HG03064 (cell line): Measurements from ENCODE around the gene FNDC11.
"Not testable (repeated sequence)": the region's sequence is repeated elsewhere in the genome, so short reads cannot be mapped to it uniquely, and the experiment has no call there.

Experiments
- ATAC-seq: cut with Tn5 transposase; IDR thresholded peaks from one replicate; pipeline ENCODE4 v1.9.1; 2021; ENCODE audit warnings: low read depth; ENCODE audit not compliant: unreplicated experiment

The FNDC11 gene

GRCh38 chr20:63552481-63553249 is 1.3 kb upstream of the FNDC11 start:
- ATAC-seq, result no peak

DNA sequence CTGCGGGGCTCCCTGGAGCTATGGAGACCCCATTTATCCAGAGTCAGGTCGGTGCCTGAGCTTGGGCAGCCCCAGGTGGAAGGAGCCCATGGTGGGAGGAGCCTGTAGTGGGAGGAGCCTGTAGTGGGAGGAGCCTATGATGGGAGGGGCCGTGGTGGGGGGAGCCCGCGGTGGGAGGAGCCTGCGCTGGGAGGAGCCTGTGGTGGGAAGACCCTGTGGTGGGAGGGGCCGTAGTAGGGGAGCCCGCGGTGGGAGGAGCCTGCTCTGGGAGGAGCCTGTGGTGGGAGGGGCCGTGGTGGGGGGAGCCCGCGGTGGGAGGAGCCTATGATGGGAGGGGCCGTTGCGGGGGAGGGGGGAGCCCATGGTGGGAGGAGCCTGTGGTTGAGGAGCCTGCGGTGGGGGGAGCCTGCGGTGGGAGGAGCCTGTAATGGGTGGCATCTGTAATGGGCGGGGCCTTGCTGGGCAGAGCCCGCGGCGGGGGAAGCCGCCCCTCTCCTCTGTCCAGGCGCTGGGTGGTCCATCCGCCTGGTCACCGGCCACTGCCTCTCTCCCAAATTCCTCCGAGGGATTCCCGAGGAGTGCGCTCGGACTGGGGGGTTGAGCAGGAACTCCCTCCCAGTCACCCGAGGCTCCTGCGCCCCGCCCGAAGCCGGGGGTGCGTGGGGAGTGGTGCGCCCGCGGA is 567 bp upstream of the FNDC11 start:
- ATAC-seq, result no peak

GRCh38 chr20:63554361-63555278 is 661 bp downstream of the FNDC11 start:
- no peak for ATAC-seq

DNA sequence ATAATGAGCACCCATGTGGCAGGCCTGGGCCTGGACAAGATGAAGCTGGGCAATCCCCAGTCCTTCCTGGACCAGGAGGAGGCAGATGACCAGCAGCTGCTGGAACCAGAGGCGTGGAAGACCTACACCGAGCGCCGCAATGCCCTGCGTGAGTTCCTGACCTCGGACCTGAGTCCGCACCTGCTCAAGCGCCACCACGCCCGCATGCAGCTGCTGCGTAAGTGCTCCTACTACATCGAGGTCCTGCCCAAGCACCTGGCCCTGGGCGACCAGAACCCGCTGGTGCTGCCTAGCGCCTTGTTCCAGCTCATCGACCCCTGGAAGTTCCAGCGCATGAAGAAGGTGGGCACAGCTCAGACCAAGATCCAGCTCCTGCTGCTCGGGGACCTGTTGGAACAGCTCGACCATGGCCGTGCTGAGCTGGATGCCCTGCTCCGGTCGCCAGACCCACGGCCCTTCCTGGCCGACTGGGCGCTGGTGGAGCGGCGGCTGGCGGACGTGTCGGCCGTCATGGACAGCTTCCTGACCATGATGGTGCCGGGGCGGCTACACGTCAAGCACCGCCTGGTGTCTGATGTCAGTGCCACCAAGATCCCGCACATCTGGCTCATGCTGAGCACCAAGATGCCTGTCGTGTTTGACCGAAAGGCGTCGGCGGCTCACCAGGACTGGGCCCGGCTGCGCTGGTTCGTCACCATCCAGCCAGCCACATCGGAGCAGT is 1.9 kb downstream of the FNDC11 start:
- no peak for ATAC-seq

- ATAC-seq, result no peak
These were observed 3.0 kb downstream of the FNDC11 start for GRCh38 chr20:63556873-63557478.

DNA sequence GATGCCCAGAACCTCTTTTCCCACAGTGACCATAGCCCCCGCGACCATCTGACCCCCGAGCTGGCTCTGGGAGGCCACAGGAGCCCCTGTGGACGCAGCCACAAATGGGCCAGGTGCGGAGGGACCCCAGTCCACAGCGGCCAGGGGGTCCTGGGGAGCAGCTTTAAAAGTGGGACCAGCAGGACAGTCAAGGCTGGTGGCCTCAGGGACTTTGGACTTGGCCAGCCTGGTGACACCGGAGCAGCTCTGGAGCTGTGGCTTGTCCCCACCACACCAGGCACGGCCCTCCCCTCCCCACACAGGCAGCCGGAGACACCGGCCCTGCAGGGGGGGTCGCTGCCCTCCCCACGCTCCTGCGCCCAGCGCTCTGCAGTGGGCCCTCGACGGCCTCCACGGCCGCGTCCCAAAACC is 3.5 kb downstream of the FNDC11 start:
- ATAC-seq, result no peak

DNA sequence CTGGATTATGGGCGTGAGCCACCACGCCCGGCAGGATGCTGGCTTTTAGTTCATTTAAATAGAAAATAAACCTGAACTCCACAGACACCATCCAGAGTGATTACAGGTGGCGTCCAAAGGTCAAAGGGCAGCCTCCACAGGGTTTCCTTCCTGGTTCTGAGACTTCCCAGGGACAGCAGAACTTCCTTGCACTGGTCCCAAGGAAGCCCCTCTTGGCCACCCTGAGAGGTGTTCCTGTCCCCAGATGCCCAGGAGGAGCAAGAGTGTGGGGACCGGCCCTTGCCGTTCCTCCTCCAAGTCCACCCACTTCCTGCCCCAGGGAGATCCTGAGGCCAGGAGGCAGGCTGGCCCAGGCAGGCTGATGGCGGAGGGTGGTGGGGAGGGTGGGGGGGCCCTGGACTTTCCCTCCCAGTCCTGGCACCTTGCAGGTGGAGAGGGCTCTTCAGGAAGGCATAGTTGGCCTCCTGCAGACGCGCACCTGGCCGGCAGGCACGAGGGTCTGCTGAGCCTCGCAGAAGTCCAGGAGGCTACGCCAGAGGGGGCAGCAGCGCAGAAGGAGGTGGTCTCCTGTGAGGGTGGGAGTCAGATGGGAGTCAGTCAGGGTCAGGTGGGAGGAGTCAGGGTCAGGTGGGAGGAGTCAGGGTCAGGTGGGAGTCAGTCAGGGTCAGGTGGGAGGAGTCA is 5.0 kb downstream of the FNDC11 start:
- no peak for ATAC-seq

- ATAC-seq, result not testable (repeated sequence)
These were observed 5.8 kb downstream of the FNDC11 start for GRCh38 chr20:63559485-63560332.

DNA sequence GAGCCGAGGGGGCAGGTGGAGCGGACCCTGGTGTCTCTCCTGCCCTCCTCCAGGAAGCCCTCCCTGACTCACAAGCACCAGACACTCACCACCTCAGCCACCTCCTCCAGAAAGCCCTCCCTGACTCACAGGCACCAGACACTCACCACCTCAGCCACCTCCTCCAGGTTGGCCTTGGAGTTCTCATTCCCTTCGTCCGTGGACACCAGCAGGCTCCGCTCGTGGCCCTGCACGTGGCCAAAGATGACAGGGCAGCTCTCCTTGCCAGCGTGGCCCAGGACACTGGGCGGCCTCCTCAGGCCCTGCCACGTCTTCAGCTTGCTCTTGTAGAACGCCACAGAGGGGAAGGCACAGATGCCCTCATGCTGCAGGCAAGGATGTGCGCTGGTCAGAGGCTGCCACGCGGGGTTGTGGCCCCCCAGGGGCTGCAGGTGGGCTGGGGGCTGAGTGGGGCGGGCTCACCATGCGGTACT is 6.4 kb downstream of the FNDC11 start:
- ATAC-seq, result no peak

DNA sequence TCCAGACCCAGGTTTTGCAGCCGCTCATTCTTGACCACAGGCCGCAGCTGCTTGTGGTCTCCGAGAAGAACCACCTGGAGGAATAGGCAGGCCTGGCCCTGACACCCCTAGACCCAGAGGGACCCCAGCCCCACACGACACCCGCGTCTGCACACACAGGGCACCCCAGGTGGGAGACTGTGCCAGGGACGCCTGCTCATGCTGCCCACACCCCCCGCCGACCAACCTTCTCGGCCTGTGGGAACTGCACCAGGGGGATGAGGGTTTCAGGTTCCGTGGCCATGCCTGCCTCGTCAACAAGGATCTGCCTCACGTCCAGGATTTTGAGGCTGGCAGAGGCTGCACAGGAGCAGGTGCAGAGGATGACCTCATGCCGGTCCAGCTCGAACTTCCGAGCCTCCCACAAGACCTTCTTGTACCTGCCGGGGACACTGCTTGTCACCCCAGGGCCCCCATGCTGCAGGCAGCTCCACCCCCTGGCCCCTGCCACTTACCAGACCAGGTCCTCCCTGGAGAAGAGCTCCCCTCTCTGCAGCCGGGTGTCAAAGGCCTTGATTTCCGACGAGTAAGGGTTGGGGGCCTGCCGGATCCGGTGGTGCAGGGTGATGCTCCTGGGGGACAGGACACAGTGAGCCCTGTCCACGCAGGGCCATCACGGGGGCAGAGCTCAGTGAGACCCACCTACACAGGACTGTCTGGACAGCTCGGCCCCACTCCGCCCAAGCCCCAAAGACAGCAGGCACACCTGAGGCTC is 7.1 kb downstream of the FNDC11 start:
- ATAC-seq, result no peak

DNA sequence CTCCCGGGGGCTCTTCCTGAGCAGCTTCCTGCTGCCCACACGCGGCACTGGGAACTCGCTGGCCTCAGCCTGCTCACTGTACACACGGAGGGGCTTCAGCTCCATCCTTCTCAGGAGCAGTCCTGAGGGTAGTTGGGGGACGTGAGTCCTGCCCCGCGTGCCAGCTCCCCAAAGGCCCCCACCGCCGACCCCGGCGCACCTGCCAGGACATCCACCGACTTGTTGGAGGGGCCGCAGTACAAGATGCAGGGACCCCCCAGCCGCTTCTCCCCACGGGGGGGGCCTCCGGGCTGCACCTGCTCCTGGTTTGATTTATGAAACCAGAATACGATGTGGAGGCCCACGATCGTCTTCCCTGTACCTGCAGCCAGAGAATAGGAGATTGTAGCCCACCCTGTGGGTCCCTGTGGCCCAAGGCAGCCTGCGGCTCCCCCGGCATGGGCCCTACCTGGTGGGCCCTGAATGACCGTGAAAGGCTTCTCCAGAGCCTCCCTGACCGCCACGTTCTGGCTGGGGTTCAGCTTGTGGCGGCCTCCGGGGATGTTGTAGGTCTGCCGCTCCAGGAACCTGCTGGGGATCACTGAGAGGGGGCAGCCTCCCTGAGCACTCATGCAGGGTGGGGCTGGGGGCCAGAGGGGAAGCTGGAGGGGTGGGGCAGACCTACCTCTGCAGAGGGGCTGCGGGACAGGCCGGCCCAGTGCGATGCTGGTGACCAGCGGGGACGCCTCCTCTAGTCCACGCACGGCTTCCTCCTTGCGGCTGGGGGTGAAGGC is 7.9 kb downstream of the FNDC11 start:
- ATAC-seq, result no peak

- no peak for ATAC-seq
These were observed 8.7 kb downstream of the FNDC11 start for GRCh38 chr20:63562461-63563224.

DNA sequence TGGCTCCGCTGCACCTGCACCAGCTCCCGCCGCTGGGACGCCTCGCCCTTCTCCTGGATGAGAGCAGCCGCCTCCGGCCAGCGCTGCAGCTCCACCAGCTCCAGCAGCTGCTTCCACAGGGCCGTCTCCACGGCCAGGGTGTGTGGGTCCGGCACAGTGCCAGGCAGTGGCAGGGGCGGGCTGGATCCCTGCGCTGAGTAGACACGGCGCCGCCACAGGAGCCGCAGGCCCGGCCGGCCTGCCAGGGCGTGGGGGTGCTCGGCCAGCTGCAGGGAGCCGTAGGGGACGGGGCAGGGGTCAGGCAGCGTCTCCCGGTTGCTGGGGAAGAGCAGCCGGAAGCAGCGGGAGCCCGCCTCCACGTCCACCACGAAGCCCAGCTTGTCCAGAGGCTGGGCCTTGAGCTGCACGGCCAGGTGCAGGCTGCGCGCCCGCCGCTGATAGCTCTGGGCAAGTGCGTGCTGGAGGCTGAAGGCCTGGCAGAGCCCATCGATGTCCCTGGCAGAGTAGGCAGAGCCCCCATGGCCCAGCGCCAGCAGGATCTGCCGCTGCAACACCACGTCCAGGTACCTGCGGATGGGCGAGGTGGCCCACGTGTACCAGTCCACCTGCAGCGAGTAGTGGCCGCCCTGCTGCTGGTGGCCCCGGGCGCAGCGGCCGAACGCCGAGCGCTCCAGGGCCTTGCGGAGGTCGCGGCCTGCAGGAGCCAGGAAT is 9.4 kb downstream of the FNDC11 start:
- ATAC-seq, result no peak

DNA sequence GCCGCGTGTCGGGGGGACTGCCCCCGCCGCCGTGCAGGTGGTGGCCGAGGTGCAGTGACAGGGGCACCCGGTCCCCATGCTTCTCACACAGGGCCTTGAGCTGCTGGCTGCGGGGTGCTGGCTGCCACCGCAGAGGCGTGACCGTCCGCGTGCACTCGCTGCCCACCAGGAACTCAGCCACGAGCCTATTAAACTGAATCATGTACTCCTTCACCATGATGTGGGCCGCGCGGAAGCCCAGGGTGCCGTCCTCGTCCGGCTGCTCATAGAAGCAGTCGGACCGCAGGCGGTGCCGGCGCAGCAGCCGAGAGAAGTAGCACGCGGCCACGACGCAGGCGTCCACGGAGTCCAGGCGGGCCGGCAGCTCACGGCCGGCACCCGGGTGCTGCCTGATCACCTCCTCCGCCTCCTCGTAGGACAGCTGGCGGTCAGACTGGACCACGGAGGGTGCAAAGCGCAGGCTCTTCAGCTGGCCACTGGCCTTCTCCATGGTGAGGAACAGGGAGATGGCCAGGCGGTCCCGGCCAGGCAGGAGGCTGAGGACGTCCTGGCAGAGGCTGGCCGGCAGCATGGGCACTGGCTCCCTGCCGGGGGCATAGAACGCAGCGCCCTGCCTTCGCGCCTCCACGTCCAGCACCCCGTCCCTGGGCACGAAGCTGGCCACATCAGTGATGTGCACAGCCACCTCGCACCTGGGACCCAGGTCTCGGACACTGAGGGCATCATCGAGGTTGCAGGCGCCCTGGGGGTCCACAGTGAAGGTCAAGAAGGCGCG is 10.3 kb downstream of the FNDC11 start:
- ATAC-seq, result no peak
